Upper lobe of left lung (tissue), 6 donors: ENCODE results near the gene PRR14. TPM values are rescaled to one million over a fixed set of nuclear protein-coding genes. Genes with fewer than 3 reads are reported as not detected.

Experiments used
- ATAC-seq, 2 donors: fragments of 200-7000 bp; cut with Tn5 transposase; one replicate each; pipeline ENCODE4 v1.9.1; 2022; ENCODE audit warnings: mild to moderate bottlenecking in 2 of 2, moderate library complexity in 2 of 2; ENCODE audit not compliant: low FRiP score in 2 of 2
- DNase-seq, 2 donors: peaks; one replicate each; pipeline ENCODE4 v3.0.0-alpha.2; 2019 to 2020
- H3K27ac ChIP-seq, 4 donors: fragments of 200-600 bp; sonication (generic); one replicate each; pipeline ENCODE4 v1.5.1; 2016 to 2019
- H3K27me3 ChIP-seq, 4 donors: fragments of 200-600 bp; sonication (generic); one replicate each; pipeline ENCODE4 v1.5.1; 2017 to 2019
- H3K36me3 ChIP-seq, 4 donors: fragments of 200-600 bp; sonication (generic); one replicate each; pipeline ENCODE4 v1.5.1; 2016 to 2019
- H3K4me1 ChIP-seq, 4 donors: fragments of 200-600 bp; sonication (generic); one replicate each; pipeline ENCODE4 v1.5.1; 2018 to 2019
- H3K4me3 ChIP-seq, 4 donors: fragments of 200-600 bp; sonication (generic); one replicate each; pipeline ENCODE4 v1.5.1; 2017 to 2019; ENCODE audit warnings: mild to moderate bottlenecking in 2 of 4, moderate library complexity in 1 of 4
- H3K9me3 ChIP-seq, 4 donors: fragments of 200-600 bp; sonication (generic); one replicate each; pipeline ENCODE4 v1.5.1; 2018 to 2019
- CTCF ChIP-seq, 6 experiments: fragments of 450-650 bp in 4 of 6; fragments of 200-600 bp in 2 of 6; sonication (generic) in 2 of 6; IDR thresholded peaks; one replicate each; pipeline ENCODE4 v1.5.1; 2016 to 2019; ENCODE audit warnings: antibody characterized with exemption in 6 of 6
- EP300 ChIP-seq, 4 donors: sonication (generic); formaldehyde crosslinking; IDR thresholded peaks; one replicate each; pipeline ENCODE4 v1.5.1; 2017; ENCODE audit warnings: antibody characterized with exemption in 4 of 4, control low read depth in 2 of 4
- POLR2A ChIP-seq, 4 donors: fragments of 450-650 bp; IDR thresholded peaks; one replicate each; pipeline ENCODE4 v1.5.1; 2016 to 2017; ENCODE audit warnings: antibody characterized with exemption in 4 of 4, mild to moderate bottlenecking in 2 of 4
- POLR2AphosphoS5 ChIP-seq, 2 donors: sonication (generic); formaldehyde crosslinking; IDR thresholded peaks; one replicate each; pipeline ENCODE4 v1.5.1; 2017; ENCODE audit warnings: antibody characterized with exemption in 2 of 2
- WGBS, 2 donors: methylation state at CpG; one replicate each; pipeline ENCODE4 v1.1.5; 2017 to 2018; 5-methylcytosine and 5-hydroxymethylcytosine counted together
- total RNA-seq, 6 donors: library from RNA; depleted of rRNA in 4 of 6; stranded (reverse); fragments of >200 nt in 4 of 6; gene quantifications; one replicate each; pipeline versions ENCODE4 v1.1.0 to v1.2.1, GENCODE V29; 2016 to 2021
- donor health status: DM: no; HTN: no; CAD: no; lungs with moderate emphysema.
- donor health status: DM: no; HTN: yes; CAD: no; lungs with severe emphysema.

PRR14 gene
- 100 to 1,000 TPM in 1 of 6 donors, 10 to 100 TPM in 5; 34.5 to 160 (median 54.9) TPM for total RNA-seq

- ATAC-seq: peak; percentile 93 to 96
- peak; percentile 94 to 99 for DNase-seq
- peaks cover 12 to 23% (median 16%) of the 10 kb centered on the region in 4 donors for H3K4me1 ChIP-seq
- WGBS, 2 donors: 0 to 2% methylated on average over 49 to 52 of the region's 53 CpGs
- peaks cover 23 to 34% (median 28%) of the 10 kb centered on the region in 4 donors for H3K36me3 ChIP-seq
- H3K27me3 ChIP-seq: no peaks in the 10 kb centered on the region
- H3K4me3 ChIP-seq: peak within 1 kb of the TSS; percentile 64 to 89 (median 82)
- H3K27ac ChIP-seq: peak within 1 kb of the TSS; percentile 92 to 97 (median 96)
- H3K9me3 ChIP-seq: no peaks in the 10 kb centered on the region
- TF ChIP-seq CTCF (IDR thresholded peaks at IDR 0.05) (peak in 5 of 6 experiments; percentile 42 to 91 (median 85)), EP300 (IDR thresholded peaks at IDR 0.05) (no peak), POLR2AphosphoS5 (IDR thresholded peaks at IDR 0.05) (peak; percentile 78 to 92), POLR2A (IDR thresholded peaks at IDR 0.05) (peak in 1 of 4 donors; percentile 63)
These were observed at the start of gene PRR14 for GRCh38 chr16:30650369-30651123. PRR14 (plus strand) TSS chr16:30650960; CDS start chr16:30651646, 686 bp downstream.

- ATAC-seq (no peak), DNase-seq (no peak)
- Histone ChIP-seq H3K4me1 (peaks cover 0 to 3% (median 0%) of the 10 kb centered on the region in 4 donors), H3K9me3 (no peaks in the 10 kb centered on the region), H3K27ac (no peak overlapping the region), H3K36me3 (peaks cover 6 to 48% (median 22%) of the 10 kb centered on the region in 4 donors), H3K4me3 (no peak overlapping the region), H3K27me3 (no peaks in the 10 kb centered on the region)
- 72 to 74% methylated on average over 4 of the region's 4 CpGs for WGBS, 2 donors
- no peak for TF ChIP-seq POLR2A (IDR thresholded peaks at IDR 0.05)
- no peak for TF ChIP-seq EP300 (IDR thresholded peaks at IDR 0.05)
- TF ChIP-seq CTCF (IDR thresholded peaks at IDR 0.05): no peak
- no peak for TF ChIP-seq POLR2AphosphoS5 (IDR thresholded peaks at IDR 0.05)
These were observed 48.8 kb upstream of the PRR14 start for GRCh38 chr16:30601966-30602365.

- DNase-seq (no peak), ATAC-seq (peak in 1 of 2 donors; percentile 67)
- Histone ChIP-seq H3K4me1 (peaks cover 0 to 3% (median 0%) of the 10 kb centered on the region in 4 donors), H3K27me3 (no peaks in the 10 kb centered on the region), H3K4me3 (no peak overlapping the region), H3K9me3 (no peaks in the 10 kb centered on the region), H3K36me3 (peaks cover 6 to 48% (median 22%) of the 10 kb centered on the region in 4 donors), H3K27ac (peak overlapping the region in 1 of 4 donors; percentile 24)
- TF ChIP-seq POLR2AphosphoS5 (IDR thresholded peaks at IDR 0.05) (no peak), POLR2A (IDR thresholded peaks at IDR 0.05) (no peak), EP300 (IDR thresholded peaks at IDR 0.05) (no peak), CTCF (IDR thresholded peaks at IDR 0.05) (no peak)
- 63 to 80% methylated on average over 4 of the region's 4 CpGs for WGBS, 2 donors
These were observed 48.0 kb upstream of the PRR14 start for GRCh38 chr16:30602616-30603277.

GRCh38 chr16:30603945-30604315, 46.8 kb upstream of the PRR14 start:
- peaks cover 6 to 48% (median 22%) of the 10 kb centered on the region in 4 donors for H3K36me3 ChIP-seq
- 90 to 95% methylated on average over 6 to 7 of the region's 7 CpGs for WGBS, 2 donors
- ATAC-seq: no peak

More at GRCh38 chr16:30603945-30604315, 46.8 kb upstream of the PRR14 start:
- Histone ChIP-seq H3K27me3 (no peaks in the 10 kb centered on the region), H3K4me3 (no peak overlapping the region), H3K27ac (no peak overlapping the region), H3K9me3 (no peaks in the 10 kb centered on the region), H3K4me1 (peaks cover 3 to 9% (median 4%) of the 10 kb centered on the region in 4 donors)
- no peak for TF ChIP-seq POLR2AphosphoS5 (IDR thresholded peaks at IDR 0.05)
- TF ChIP-seq EP300 (IDR thresholded peaks at IDR 0.05): no peak
- no peak for TF ChIP-seq POLR2A (IDR thresholded peaks at IDR 0.05)
- TF ChIP-seq CTCF (IDR thresholded peaks at IDR 0.05): no peak
- DNase-seq: no peak
